GM18907 (cell line): ENCODE measurements around the gene BNC2.

Experiments
- ATAC-seq: cut with Tn5 transposase; IDR thresholded peaks from one replicate; pipeline ENCODE4 v1.9.1; 2021; ENCODE audit warnings: mild to moderate bottlenecking, moderate library complexity; ENCODE audit not compliant: unreplicated experiment

Gene BNC2

DNA sequence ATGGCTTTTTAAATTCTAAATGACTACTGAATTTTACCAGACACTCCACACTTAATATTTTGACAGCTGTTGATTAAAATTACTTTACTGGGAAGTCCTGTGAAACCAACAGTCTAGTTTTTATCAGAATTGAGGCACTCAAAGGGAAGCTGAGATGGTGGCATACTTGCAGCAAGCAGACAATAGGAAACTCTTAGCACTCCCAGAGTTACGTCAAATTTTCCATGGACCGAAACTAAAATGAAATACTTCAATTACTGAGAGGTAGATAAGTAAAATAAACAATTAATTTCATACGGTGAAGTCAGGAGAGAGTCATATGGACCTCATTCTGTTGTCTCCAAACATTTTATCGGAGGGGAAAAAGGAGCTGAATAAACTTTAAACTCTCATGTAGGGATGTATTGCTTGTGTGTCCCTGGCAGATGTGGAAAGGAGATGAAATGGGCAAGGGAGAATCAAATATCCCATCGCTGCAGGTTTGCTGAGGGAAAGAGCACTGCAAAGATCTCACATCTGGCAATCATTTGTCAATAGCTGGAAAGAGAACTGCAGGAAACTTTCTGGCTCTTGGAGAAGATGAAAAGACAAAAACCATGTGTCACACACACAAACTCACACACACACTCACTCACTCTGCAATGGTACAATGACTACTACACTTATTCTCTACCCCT, 189.4 kb downstream of the BNC2 start:
- no peak for ATAC-seq

DNA sequence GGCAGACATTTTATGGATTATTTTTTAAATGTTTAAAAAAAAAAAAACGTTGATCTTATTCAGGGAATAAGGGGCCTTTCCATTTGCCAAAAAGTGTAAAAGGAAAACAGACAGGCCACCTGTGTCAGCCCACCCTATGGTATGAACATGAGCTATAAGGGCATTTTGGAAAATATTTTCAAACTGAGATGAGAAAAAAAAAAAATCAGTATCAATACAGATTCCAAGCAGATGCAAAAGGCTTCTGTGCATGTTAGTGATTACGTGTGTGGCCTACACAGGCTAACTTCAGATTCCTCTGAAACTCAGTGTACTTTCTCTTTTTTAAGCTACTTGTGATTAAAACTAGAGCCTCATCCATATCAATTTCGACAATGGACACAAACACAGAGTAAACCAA, 189.9 kb downstream of the BNC2 start:
- no peak for ATAC-seq

DNA sequence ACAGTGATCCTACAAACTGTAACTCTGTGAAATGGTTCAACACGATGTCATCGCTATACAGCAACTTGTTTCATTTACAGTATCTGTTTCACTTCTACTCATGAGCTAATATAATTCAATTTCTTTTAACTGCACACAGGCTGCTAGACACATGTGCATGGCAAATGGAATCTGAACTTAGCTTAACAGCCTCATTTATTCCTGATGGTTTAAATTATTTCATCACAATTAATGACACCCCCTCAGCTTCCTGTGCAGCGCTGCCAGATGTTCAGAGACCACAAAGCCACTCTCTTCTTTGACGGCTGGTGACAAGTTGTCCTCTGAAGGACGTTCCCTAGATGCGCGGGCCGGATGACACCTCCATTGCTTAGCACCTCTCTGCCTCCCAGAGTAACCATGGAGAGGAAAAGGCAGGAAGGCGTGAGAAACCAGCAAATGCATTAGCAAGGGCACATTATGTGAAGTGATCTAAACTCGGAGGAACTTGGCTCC, 191.1 kb downstream of the BNC2 start:
- no peak for ATAC-seq

DNA sequence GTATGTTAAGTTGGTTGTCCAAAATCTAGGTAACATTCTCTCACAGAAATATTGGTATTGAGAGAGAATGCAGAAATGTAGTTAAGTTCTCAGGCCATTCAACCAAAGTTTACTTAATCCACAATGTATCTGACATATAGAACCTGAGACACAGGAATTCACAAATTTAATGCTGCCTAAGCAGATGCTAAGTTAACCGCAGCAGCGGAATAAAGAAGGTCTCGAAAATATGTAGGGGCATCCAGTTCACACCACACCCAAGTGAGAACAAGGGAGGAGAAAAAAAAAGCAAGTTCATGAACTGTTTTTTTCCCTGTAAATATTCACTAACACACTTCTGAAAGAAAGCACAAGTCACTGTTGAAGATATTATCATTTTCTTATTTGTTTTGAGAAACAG, 194.0 kb downstream of the BNC2 start:
- ATAC-seq: no peak

DNA sequence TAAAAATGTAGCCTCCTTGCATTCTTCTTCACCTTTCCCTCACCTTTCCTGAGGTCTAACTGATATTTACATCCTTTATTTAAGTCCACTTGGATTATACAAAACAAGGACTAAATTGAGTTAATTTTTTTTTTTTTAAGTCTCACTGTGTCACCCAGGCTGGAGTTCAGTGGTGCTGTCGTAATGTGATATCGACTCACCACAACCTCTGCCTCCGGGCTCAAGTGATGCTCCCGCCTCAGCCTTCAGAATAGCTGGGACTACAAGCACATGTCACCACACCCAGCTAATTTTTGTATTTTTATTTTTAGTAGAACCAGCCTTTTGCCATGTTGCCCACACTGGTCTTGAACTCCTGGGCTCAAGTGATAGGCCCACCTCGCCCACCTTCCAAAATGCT, 195.3 kb downstream of the BNC2 start:
- no peak for ATAC-seq

DNA sequence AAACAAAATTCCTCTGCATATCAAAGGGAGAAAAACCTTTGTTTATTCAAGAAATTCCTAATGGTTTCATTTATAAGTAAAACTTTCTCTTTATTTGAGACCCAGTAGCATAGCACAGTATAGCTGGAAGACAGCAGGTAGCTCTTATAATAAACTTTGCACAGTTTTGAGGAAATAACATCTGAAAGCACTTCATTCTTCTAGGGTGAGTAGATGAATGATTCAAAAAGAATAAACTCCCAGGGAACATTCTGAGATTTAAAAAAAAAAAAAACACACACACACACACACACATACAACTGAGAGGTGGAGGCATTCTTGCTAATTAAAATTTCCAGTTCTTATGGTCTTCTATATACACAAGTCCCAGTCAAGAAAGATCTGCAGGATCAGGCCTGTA, 197.3 kb downstream of the BNC2 start:
- ATAC-seq: no peak

DNA sequence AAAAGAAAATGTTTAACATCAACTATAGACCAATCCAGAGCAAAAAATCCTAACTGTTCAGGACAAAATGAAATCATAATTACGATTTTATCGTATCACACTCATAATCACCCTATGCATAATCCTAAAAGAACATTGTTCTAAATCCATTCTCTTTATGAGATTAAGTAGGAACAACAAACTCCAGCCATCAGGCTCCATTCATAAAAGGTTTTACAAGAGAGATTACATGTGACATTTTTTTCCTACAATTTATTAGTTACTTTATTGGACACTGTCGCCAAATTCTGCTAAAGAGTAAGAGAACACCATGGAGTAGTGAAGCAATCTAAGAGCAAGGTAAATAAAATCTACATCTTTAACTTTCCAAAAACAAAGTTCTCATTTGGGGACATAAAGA, 198.0 kb downstream of the BNC2 start:
- no peak for ATAC-seq

DNA sequence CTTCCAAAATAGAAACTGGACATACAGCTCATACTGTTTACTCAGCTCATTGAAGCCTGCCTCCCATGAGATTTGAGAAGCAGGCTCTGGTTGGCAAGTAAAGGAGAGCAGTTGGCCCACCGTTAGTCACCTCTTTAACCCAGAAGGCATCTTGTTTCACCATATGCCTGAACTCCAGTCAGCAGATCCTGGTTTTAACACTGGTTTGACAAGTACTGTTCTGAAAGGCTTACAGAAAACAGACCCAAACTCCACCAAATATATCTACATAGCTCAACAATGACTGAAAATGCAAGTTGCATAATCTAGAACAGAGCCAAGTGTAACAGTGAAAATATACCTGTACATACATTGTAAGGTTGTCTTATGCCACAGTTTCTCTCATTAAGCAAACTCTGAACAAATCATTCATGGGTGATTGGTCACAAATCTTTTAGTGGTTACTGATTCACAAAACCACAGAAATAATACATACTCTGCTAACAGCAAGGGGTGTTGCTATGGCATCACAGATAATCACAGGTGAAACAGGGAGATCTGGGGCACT, 198.8 kb downstream of the BNC2 start:
- ATAC-seq: peak; percentile 67

DNA sequence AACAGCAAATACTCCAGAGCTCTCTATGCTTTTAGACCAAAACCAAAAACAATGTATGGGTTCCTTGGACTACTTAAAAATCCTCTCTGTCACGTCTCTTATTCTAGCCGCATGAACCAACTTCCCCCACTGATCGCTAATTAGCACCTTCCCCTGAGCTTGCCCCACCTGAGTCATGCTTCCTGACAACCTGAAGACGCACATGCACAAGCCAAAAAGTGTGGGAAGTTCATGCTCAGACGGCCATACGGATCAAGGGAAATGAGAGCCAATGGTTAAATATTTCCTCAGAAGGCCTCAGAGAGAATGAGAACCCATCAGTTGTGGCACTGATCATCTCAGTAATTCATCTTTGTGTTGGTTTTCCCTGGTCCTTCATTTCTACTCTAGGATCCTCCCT, 199.7 kb downstream of the BNC2 start:
- ATAC-seq: no peak

DNA sequence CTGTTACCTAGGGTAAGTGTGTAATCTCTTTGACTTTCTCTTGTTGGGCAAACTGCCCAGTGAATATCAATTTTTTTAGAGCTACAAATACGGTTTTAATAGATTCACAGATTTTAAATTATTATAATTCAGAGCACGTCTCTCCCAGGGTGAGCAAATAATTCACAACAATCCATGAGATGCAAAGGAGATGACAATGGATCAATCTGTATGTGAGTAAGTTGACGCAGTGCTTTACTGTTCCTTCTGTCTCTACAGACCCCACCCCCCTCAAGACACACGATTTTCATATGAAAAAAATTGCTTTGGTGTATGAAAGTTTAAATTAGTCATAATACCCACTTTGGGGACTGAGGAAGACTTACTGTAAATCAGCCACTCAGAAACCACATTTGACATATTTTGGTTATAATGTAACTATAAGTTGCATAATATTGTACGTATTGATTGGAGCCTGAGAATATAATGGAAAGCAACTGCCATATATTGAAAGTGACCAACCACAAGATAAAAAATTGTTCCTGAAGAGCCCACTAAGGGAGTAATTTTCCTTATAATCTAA, 201.7 kb downstream of the BNC2 start:
- ATAC-seq: no peak

DNA sequence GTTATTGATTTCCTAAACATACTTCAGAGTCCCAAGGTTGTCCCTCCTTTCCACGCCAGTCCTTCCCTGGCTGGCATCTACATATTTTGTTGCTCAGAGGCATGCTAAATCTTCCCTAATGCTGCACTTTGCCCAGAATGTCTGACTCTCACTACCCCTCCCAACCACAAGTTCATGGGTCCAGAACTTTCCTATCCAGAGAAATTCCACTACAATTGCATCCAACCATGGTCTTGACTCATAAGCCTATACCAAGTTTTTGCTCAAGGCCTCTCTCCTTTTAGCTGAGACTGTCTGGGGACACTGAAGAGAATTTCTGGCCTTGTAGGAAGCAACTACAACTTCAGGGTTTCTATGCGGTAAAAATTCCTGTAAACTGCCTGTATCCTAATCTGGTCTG, 206.3 kb downstream of the BNC2 start:
- ATAC-seq: no peak

DNA sequence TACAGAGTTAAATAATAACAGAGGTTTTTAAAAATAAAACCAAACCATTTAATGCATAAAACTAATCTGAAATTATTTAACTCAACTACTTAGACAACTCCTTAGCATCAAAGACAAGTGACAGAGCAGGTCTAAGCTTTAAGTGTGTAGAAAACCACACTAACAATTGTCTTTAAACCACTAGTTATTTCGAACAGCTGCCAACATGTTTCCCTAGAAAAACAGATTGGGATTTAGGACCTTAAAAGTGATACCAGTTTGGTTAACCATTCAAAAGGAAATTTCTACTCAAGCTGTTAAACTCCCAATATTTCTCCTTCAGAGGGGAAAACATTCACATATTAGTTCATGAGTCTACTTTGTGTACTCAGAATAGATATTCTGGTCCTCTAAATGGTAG, 208.7 kb downstream of the BNC2 start:
- no peak for ATAC-seq

DNA sequence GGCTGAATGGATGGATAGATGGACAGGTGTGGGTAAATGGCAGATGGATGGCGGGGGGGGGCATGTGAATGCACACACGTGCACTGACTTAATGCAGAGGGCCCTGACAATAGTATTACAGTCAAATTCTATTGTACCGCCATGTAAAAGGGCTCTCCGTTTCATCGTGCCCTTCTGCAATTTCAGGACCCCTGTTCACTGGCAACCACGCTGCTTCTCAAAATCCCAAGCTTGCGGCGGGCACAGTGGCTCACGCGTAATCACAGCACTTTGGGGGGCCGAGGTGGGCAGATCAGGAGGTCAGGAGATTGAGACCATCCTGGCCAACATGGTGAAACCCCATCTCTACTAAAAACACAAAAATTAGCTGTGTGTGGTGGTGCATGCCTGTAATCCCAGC, 211.4 kb downstream of the BNC2 start:
- ATAC-seq: no peak

DNA sequence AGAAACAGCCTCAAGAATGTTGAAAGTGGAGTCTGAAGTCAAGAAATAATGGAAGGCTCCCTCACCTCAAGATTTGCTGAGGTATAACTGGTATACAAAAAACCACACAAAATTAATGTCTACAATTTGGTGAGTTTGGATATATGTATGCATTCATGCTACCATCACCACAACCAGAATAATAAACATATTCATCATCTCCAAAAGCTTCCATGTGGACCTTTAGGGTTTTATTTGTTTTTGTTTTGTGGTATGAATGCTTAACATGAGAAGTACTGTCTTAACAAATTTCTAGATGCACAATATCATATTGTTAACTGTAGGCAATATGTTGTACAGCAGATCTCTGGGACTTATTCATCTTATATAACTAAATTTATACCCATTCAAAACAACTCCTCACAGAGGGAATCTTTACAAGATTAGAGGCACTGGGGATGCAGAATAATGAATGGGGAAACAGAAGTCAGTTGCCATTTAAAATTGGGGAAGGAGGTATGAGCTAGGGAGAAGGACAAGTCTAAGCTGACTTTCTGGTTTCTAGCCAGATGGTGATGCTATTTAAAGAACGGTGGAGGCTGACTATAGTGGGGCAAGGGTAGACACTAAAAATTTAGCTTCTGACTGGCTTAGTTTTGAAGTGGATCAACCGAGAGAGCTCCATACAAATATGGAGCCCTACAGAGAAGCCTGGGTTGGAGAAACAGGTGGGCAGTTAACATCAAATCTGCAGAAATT, 213.9 kb downstream of the BNC2 start:
- ATAC-seq: no peak

DNA sequence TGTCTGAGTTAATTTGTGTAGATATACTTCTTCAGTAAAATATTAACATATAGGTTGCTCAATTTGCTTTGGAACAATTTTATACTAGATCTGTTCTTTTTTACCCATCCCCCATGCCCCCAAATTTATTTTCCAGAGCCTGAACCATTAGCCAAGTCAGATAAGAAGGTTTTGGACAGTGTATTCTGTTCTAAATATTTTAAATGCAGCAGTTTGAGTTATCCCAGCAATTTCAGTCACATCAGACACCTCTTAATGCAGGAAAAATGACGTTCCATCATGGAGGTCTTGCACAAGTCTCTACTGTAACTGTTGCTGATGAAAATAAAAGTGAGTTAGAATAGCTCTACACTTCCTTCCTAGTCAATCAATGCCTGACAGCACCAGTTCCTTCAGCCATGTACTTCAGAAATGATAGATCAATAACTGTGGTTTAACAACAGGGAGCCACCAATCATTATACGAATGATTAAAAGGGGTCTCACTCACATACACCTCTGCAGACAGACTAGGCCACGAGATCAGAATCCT, 215.8 kb downstream of the BNC2 start:
- ATAC-seq: no peak

DNA sequence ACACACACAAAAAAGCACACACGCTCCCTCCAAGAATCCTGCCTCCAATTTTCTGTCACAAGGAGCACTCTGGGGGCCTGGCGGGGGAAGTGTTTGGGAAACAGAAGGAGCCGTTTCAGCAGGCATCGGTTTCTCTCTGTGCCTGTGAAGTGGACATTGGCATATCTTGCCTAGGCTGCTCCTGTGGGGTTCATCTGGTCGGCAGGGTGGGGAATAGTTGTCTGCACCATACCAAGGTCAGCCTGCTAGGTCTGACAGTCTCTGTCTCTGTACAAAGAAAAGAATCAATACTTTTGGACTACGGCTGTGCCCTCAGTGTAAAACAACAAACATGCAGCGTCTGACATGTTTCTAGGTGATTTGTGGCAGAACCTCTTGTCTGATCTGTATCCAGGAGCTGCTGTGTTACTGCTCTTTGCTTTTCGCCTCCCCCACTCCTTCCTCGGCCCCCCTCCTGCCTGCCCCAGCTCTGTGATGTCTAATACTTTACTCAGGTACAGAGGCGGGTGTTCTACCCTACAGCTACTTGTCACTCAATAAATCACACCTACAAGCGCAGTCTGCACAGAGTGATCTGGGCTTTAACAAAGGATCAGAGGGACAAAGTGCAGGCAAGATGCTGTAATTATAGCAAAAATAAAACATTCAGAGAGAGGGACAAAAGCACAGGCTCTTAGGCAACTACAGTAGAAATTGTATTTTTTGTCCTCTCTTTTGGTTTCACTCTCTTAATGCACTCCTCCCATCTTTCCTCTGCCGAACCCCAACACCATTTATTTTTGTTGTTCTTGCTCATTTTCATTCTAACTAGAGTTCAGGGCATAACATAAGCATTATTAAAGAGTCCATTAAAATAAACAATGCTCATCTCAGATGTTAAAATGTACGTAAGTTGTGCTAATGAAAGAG, 216.7 kb downstream of the BNC2 start:
- ATAC-seq: no peak

DNA sequence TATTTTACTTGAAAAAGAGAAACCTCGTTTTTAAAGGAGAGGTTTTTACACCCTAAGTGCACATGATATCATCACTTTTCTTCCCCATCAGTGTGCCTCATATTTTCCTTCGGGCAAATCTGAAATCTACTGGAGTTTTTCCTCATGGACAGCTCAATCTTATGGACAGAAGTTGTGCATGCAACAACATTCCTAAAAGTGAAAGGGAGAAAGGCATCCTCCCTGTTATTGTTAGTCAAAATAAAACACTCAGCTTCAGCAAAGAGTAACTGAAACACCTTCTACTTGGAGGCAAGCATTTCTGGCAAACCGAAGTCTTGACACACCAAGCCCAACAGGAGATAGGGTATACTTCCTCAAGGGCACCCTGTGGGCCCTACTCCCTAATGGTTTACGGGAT, 217.9 kb downstream of the BNC2 start:
- ATAC-seq: no peak

DNA sequence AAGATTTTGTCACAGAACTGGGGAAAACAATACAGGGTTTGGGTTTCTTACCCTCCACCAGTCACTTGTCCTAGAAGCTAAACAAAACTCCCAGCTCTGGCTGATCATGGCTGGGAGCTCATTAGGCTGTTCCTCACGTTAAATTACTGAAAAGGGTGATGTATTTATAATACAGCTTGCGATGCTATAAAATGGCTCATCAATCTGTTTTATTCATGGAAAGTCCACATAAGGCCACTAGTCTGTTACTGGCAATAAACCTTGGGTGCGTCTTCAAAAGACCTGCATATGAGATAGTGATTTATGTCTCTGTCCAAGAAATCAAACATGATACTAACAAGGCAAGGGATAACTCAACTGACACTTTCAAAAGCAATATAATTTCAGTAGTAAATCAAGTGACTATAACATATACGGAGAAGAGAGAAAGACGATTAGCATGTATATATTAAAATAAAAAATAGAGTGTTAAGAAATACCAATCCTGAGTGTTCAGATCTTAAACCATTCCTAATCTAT, 219.0 kb downstream of the BNC2 start:
- ATAC-seq: no peak

DNA sequence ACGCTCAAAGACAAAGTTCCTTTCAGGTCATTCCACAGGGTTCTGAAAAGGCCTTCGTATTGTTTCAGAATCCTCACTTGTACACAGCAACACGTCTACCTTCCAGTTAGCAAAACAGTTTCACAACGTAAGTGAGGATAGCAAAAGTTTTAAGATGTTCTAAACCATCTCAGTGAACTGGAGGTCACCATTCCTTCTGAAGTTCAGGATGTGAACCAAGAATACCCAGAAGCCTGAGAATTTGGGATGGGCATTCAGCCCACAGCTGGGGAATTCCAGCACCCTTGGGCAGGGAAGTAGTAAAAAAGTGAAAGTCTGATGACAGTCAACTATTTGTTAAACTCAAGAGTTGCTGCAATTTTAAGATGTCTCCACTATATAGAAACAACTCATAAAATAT, 224.5 kb downstream of the BNC2 start:
- no peak for ATAC-seq

DNA sequence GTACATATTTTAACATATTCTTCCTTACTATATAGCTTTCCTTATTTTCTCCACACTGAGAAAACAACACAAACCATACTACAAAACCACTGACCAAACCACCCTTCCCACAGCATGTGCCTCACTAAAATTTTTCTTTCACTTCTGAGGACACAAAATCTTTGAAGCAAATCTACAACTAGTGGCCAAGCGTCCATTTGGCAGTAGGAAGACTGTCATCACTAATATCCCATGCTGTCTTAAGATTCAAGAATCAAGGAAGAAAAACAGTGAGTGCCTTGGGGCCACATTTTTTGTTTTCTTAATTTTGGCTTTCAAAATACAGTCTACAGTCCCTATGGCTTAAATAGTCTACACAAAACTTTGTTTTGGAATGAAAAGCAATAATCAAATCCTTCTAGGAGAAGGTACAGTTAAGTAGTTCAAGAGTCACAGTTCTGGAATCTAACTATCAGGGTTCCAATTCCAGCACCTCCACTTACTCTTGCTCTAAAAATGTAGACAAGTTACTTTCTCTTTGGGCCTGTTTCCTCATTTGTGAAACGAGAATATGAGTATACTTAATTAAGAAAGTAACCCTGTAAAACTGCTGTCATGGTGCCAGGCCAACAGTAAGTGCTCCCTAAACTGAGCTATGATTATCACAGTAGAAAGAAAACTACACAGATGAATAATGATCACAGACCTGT, 227.9 kb downstream of the BNC2 start:
- no peak for ATAC-seq
